Activated naive CD8-positive, alpha-beta T cell treated with anti-CD3 and anti-CD28 coated beads, Interleukin-2, amount 10 ng/mL, durations not matched to agents 7 days and 5 days (primary cell): ENCODE measurements around the gene SNCB. TPM values are rescaled to one million over a fixed set of nuclear protein-coding genes. Genes with fewer than 3 reads are reported as not detected.

Experiments used
- ATAC-seq: fragments of 150-1000 bp; cut with Tn5 transposase; one replicate; pipeline ENCODE4 v1.10.0; 2021; ENCODE audit warnings: low read depth, moderate library complexity
- POLR2A ChIA-PET: fragments of 350-600 bp; sonication (Branson Sonifier 250); formaldehyde crosslinking; loops from one replicate; lab custom pipeline; 2021; ENCODE audit warnings: antibody characterized with exemption; lab: Charles Lee
- DNase-seq: peaks from one replicate; pipeline ENCODE4 v3.0.0; 2021
- H3K27ac Mint-ChIP-seq: one replicate; pipeline ENCODE4 v1.8.0; 2022; ENCODE audit warnings: mild to moderate bottlenecking, mixed read lengths
- H3K27me3 Mint-ChIP-seq: one replicate; pipeline ENCODE4 v1.8.0; 2022; ENCODE audit warnings: mild to moderate bottlenecking, moderate library complexity, mixed read lengths
- H3K36me3 Mint-ChIP-seq: one replicate; pipeline ENCODE4 v1.8.0; 2021; ENCODE audit warnings: mild to moderate bottlenecking, mixed read lengths
- H3K4me1 Mint-ChIP-seq: one replicate; pipeline ENCODE4 v1.8.0; 2021; ENCODE audit warnings: mixed read lengths
- H3K4me3 Mint-ChIP-seq: one replicate; pipeline ENCODE4 v1.8.0; 2022; ENCODE audit warnings: mild to moderate bottlenecking, moderate library complexity, mixed read lengths
- H3K9me3 Mint-ChIP-seq: one replicate; pipeline ENCODE4 v1.8.0; 2021; ENCODE audit warnings: mixed read lengths
- microRNA-seq: library from miRNA; unstranded; fragments of <30 nt; microRNA quantifications from one replicate; pipeline ENCODE4 v1.2.0, GENCODE V29; 2022
- total RNA-seq, 2 experiments: library from RNA; stranded (reverse); gene quantifications; one replicate each; pipeline ENCODE4 v1.2.3, GENCODE V29; 2021

The SNCB gene
- total RNA-seq, 2 experiments from 2014 or later: 0.28 TPM; not detected in 1

- ATAC-seq: no peak
- no peak for DNase-seq
- Mint-ChIP-seq H3K27ac (no peak overlapping the region), H3K4me3 (no peak overlapping the region), H3K4me1 (peaks cover 5% of the 10 kb centered on the region), H3K36me3 (no peaks in the 10 kb centered on the region), H3K9me3 (no peaks in the 10 kb centered on the region), H3K27me3 (peaks cover 8% of the 10 kb centered on the region)
- POLR2A ChIA-PET: interaction anchor here (1.0 to 2.6 kb wide), 2 partner anchors 31 to 87 kb away, joined by 3 to 10 read pairs; no protein-coding TSS in a partner anchor
Observed at GRCh38 chr5:176574297-176574591, 56.1 kb downstream of the SNCB start.

DNA sequence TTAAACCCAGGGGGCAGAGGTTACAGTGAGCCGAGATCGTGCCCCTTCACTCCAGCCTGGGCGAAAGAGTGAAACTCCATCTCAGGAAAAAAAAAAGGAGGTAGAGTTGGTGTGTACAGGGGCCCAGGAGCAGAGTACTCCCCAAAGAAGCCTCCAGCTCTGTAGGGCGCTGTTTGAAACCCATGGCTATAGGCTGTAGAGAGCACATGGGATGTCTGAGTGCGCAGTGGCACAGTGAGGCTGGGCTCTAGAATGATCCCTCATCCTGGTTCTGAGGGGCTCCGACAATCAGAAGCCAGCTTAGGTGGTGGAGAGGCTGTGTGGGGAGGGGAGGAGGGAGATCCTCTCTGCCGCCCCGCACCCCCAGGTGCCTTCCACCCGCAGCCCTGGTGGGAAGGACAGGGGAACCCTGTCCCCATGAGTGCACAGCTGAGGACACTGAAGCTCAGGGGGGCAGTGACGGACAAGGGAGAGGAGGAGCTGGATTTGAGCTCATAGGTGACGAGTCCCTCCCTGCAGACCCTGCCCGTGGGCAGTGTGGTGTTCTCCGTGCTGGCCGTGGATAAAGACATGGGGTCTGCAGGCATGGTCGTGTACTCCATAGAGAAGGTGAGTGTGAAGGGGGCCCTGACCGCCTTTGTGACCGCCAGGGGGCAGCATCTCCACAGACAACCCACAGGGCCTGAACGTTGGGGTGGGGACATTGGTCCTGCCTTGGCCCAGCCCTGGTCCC, 56.6 kb downstream of the SNCB start:
- H3K27me3 Mint-ChIP-seq: peaks cover 8% of the 10 kb centered on the region
- peaks cover 5% of the 10 kb centered on the region for H3K4me1 Mint-ChIP-seq
- DNase-seq (peak; percentile 86), ATAC-seq (peak; percentile 86)
- no peak overlapping the region for H3K4me3 Mint-ChIP-seq
- POLR2A ChIA-PET: interaction anchor here (2.6 kb wide), 1 partner anchor 31 kb away, joined by 10 read pairs; no protein-coding TSS in a partner anchor
- H3K9me3 Mint-ChIP-seq: no peaks in the 10 kb centered on the region
- H3K36me3 Mint-ChIP-seq: no peaks in the 10 kb centered on the region
- H3K27ac Mint-ChIP-seq: no peak overlapping the region

Small RNAs within 50 kb of the gene (microRNA-seq; reads per million reads assigned to microRNA genes)
- not detected for gene MIR4281

Other genes starting within 250 kb of the SNCB start
- 10 to 100 TPM; 27.5 to 30.3 TPM for gene NOP16, start 241.9 kb downstream of the SNCB start, total RNA-seq
- gene HIGD2A, start 241.8 kb downstream of the SNCB start, total RNA-seq: 10 to 100 TPM; 97.6 to 97.7 TPM
- gene CLTB, start 214.0 kb downstream of the SNCB start, total RNA-seq: 10 to 100 TPM; 52.8 to 53.1 TPM
- gene FAF2, start 182.1 kb downstream of the SNCB start, total RNA-seq: 10 to 100 TPM; 32.4 TPM
- gene RNF44, start 93.1 kb downstream of the SNCB start, total RNA-seq: 100 to 1,000 TPM; 162 to 166 TPM
- gene CDHR2, start 81.2 kb downstream of the SNCB start, total RNA-seq: 1 to 10 TPM; 2.4 to 3.8 TPM
- gene GPRIN1, start 20.4 kb downstream of the SNCB start, total RNA-seq: 1 to 10 TPM; 1.5 to 1.6 TPM
- gene EIF4E1B, start 141 bp upstream of the SNCB start, total RNA-seq: not detected
- 10 to 100 TPM; 39.6 to 40.7 TPM for gene TSPAN17, start 16.9 kb upstream of the SNCB start, total RNA-seq
- not detected for gene UNC5A, start 180.0 kb upstream of the SNCB start, total RNA-seq